Measurements from ENCODE around the gene CORO6.

CORO6 gene

DNA sequence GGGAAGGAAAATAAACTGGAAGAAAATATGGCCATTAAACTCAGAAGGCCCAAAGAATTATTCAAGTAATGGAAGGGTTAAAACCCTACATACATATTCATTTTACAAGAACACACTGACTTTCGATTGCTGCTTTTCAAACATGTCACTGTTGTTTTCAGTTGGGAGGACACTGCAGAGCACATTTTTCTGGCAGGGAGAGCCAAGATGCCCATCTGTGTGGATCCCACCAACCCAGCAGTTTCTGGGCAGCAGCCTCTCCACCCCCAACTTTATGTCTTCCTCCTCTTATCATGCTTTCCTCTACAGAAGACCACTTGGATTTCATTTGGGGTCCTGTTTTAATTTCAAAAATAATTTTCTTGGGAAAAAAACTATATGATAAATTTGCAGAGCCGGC is 7.1 kb upstream of the CORO6 start:
- TF ChIP-seq, protein P1, sequence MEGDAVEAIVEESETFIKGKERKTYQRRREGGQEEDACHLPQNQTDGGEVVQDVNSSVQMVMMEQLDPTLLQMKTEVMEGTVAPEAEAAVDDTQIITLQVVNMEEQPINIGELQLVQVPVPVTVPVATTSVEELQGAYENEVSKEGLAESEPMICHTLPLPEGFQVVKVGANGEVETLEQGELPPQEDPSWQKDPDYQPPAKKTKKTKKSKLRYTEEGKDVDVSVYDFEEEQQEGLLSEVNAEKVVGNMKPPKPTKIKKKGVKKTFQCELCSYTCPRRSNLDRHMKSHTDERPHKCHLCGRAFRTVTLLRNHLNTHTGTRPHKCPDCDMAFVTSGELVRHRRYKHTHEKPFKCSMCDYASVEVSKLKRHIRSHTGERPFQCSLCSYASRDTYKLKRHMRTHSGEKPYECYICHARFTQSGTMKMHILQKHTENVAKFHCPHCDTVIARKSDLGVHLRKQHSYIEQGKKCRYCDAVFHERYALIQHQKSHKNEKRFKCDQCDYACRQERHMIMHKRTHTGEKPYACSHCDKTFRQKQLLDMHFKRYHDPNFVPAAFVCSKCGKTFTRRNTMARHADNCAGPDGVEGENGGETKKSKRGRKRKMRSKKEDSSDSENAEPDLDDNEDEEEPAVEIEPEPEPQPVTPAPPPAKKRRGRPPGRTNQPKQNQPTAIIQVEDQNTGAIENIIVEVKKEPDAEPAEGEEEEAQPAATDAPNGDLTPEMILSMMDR (IDR thresholded peaks at IDR 0.05), result no peak

DNA sequence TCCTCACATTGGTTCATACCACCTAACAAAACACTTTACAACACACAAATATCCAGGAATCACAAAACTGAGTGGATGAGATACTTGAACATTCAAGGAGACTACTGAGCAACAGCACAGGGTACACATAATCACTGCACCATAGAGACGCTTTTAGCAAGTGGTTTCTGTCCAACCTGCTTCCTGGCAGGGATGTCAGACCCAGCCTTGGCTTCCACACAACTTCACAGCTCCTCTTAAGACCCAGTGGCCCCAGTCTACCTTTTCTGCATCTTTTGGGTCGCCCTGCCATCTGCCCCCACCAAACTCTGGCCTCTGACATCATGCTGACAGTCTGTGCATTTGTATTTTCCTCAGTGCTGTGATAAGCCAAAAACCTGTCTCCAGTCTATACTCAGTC is 5.9 kb upstream of the CORO6 start:
- TF ChIP-seq, protein P1 (IDR thresholded peaks at IDR 0.05), result no peak

DNA sequence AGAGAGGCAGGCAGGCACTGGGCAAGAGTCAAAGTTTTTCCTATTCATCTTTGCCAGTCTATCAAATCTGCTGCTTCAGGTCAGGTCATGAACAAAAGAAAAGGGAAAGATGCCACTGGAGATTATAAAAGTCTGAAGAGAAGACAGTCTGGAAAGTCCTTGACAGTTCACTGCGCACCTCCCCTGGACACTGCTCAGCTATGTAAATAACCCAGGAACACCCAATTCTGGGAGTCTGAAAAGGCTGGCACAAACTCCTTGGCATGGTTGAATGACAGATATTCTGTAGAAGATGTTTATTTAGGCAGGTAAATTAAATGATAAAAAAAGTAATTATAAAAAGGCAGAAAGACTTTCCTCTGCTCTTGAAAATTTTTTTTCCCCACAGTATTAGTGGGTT is 5.2 kb upstream of the CORO6 start:
- TF ChIP-seq, protein P1 (IDR thresholded peaks at IDR 0.05), result no peak

DNA sequence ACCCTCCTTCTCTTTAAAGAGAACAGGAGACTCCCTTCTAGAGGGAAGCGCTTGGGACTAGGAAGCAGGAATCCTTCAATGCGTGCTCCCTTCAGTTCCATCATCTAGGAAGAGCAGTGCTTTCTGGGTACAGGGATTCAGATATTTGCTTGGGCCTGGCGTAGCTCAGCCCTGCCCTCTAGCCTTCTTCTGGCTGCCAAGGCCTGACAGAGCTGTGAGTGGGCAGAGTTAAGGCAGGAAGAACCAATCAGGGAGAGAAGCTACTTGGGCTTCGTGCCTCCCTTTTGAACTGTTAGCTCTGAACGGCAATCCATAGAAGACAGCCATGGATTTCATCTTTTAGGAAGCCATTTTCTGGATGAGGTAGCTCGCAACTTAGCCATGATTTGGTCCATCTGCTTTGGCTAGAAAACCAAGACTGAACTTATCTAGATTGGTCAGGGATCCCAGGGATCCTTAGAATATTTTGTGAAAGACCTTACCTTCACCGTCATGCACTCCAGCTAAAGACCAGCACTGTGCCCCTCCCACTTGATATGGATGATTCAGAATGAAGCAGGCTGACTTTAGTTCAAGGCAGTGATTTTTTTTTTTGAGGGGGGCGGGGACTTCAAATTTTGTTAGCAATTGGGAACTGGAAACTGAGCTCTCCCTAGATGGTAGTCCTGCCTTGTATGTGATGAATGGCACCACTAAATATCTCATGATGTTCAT is 2.5 kb upstream of the CORO6 start:
- TF ChIP-seq, protein P1 (IDR thresholded peaks at IDR 0.05), result no peak

DNA sequence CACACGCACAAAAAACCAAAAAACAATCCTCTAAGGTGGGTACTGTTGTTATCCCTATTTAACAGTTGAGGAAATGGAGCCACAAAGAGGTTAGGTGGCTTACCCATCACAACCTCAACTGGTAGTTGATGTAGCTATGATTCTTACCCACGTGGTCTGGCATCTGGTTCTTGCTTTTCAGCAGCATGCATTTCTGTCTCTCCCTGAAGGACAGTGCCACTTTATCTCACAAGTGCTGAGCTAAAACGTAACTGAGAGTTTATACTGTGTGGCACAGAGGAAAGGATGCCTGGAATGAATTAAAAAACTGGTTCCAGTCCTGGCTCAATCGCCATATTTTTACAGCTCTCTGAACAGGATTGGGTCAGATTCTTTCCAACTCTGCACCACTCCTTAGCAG is 1.9 kb upstream of the CORO6 start:
- TF ChIP-seq, protein P1 (IDR thresholded peaks at IDR 0.05), result no peak

DNA sequence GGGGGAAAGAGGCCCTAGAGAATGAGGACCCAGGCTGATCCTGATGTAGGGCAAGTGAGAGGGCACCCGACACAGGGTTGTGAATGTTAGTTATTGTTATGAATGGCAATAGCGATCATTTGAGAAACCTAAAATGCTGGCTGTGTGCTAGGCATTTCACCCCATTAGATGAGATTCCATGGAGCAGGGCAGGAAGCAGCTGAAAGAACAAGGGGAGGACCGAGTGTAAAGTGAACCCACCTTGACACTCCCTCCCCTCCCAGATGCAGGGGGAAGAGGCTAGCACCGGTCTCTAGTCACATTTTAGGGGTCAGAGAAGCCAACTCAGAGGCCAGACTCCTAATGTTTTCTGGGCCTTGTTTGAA is 553 bp upstream of the CORO6 start:
- TF ChIP-seq, protein P1 (IDR thresholded peaks at IDR 0.05), result no peak

DNA sequence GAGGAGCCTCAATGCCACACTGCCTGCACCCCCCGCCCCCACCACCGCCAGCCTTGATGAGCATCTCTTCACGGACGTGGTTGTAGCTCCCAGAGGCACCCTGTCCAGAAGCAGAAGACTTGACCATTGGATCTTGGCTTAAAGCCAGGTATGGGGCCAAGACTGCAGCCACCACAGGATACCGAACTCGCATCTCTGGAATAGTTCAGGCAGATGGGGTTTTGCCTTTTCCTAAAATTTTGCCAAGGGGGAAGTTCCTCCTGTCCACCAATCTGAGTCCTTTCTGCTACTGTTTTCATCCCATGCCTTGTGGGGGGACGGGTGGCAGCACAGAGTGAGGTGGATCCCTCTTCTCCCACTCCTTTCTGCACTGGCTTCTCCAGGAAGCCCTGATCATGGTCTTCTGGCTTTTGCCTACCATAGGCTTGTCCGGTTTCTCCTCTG is 939 bp downstream of the CORO6 start:
- TF ChIP-seq, protein P1 (IDR thresholded peaks at IDR 0.05), result no peak
